Astrocyte (in vitro differentiated cells and primary cell): ENCODE results near the gene VAX1. TPM values are rescaled to one million over a fixed set of nuclear protein-coding genes. Genes with fewer than 3 reads are reported as not detected.
"Not testable (repeated sequence)": the region's sequence is repeated elsewhere in the genome, so short reads cannot be mapped to it uniquely, and the experiment has no call there.

Source experiments
- DNase-seq: peaks from one replicate; pipeline ENCODE4 v3.0.0-alpha.2; 2010; ENCODE audit warnings: low read depth
- FAIRE-seq: peaks from 2 replicates; lab custom pipeline; 2011; peaks lifted over from hg19 to GRCh38; lab: Jason Lieb, UNC
- H2AFZ ChIP-seq: 2 replicates; pipeline ENCODE4 v1.6.0; 2012; ENCODE audit warnings: low read depth, low read length, inconsistent platforms
- H3K27ac ChIP-seq: 2 replicates; pipeline ENCODE4 v1.5.1; 2011; ENCODE audit warnings: low read depth, low read length, inconsistent platforms
- H3K27me3 ChIP-seq: 2 replicates; pipeline ENCODE4 v1.6.0; 2011; ENCODE audit warnings: low read length, inconsistent platforms; ENCODE audit not compliant: insufficient read depth
- H3K36me3 ChIP-seq: 2 replicates; pipeline ENCODE4 v1.5.1; 2011; ENCODE audit warnings: low read length, inconsistent platforms; ENCODE audit not compliant: insufficient read depth
- H3K4me1 ChIP-seq: 2 replicates; pipeline ENCODE4 v1.5.1; 2011; ENCODE audit warnings: low read length, inconsistent platforms; ENCODE audit not compliant: insufficient read depth
- H3K4me2 ChIP-seq: 2 replicates; pipeline ENCODE4 v1.6.0; 2012; ENCODE audit warnings: low read length, inconsistent platforms
- H3K4me3 ChIP-seq: 2 replicates; pipeline ENCODE4 v1.5.1; 2011; ENCODE audit warnings: low read depth, mild to moderate bottlenecking, low read length, inconsistent platforms; ENCODE audit not compliant: insufficient read depth
- H3K79me2 ChIP-seq: 2 replicates; pipeline ENCODE4 v1.6.0; 2012; ENCODE audit warnings: mild to moderate bottlenecking, low read length, inconsistent platforms; ENCODE audit not compliant: insufficient read depth
- H3K9ac ChIP-seq: 2 replicates; pipeline ENCODE4 v1.6.0; 2012; ENCODE audit warnings: mild to moderate bottlenecking, low read length, inconsistent platforms
- H3K9me3 ChIP-seq: 2 replicates; pipeline ENCODE4 v1.5.1; 2012; ENCODE audit warnings: low read depth, mild to moderate bottlenecking, low read length, inconsistent platforms; ENCODE audit not compliant: insufficient read depth
- H4K20me1 ChIP-seq: 2 replicates; pipeline ENCODE4 v1.6.0; 2012; ENCODE audit warnings: low read length, inconsistent platforms; ENCODE audit not compliant: insufficient read depth
- H3K27ac Mint-ChIP-seq: one replicate; pipeline ENCODE4 v1.8.0; 2021; ENCODE audit warnings: mild to moderate bottlenecking, mixed read lengths; ENCODE audit not compliant: unreplicated experiment
- H3K27me3 Mint-ChIP-seq: one replicate; pipeline ENCODE4 v1.8.0; 2021; ENCODE audit warnings: low read depth, mixed read lengths; ENCODE audit not compliant: unreplicated experiment
- H3K36me3 Mint-ChIP-seq: one replicate; pipeline ENCODE4 v1.8.0; 2021; ENCODE audit warnings: low read depth, mixed read lengths; ENCODE audit not compliant: unreplicated experiment
- H3K4me1 Mint-ChIP-seq: one replicate; pipeline ENCODE4 v1.8.0; 2021; ENCODE audit warnings: low read depth, mixed read lengths; ENCODE audit not compliant: unreplicated experiment
- H3K4me3 Mint-ChIP-seq: one replicate; pipeline ENCODE4 v1.8.0; 2021; ENCODE audit warnings: mild to moderate bottlenecking, moderate library complexity, mixed read lengths; ENCODE audit not compliant: unreplicated experiment
- H3K9me3 Mint-ChIP-seq: one replicate; pipeline ENCODE4 v1.8.0; 2021; ENCODE audit warnings: mild to moderate bottlenecking, mixed read lengths; ENCODE audit not compliant: unreplicated experiment
- CTCF ChIP-seq: IDR thresholded peaks from 2 replicates; pipeline ENCODE4 v1.5.1; 2011; ENCODE audit warnings: low read depth, mild to moderate bottlenecking, inconsistent platforms, low read length, moderate library complexity; ENCODE audit not compliant: insufficient read depth
- EZH2 ChIP-seq: IDR thresholded peaks from 2 replicates; pipeline ENCODE4 v1.6.1; 2012; ENCODE audit warnings: mild to moderate bottlenecking, low read length, inconsistent platforms; ENCODE audit not compliant: insufficient read depth
- microRNA-seq: library from miRNA; unstranded; fragments of <30 nt; microRNA quantifications from one replicate; pipeline ENCODE4 v1.2.0, GENCODE V29; 2020
- total RNA-seq: library from RNA; stranded (reverse); gene quantifications from 2 replicates; pipeline ENCODE4 v1.2.1, GENCODE V29; 2021

Gene VAX1
- total RNA-seq, 1 donor from 2014 or later = 0.34 TPM

GRCh38 chr10:117086546-117086945 is 51.5 kb downstream of the VAX1 start:
- Histone ChIP-seq H3K27me3 (no peaks in the 10 kb centered on the region), H3K36me3 (no peaks in the 10 kb centered on the region), H2AFZ (no peak overlapping the region), H3K79me2 (no peaks in the 10 kb centered on the region), H3K4me1 (no peaks in the 10 kb centered on the region), H3K9ac (no peak overlapping the region), H3K27ac (no peak overlapping the region), H3K4me2 (no peak overlapping the region), H3K9me3 (no peaks in the 10 kb centered on the region), H3K4me3 (no peak overlapping the region), H4K20me1 (no peaks in the 10 kb centered on the region)
- peaks cover 1% of the 10 kb centered on the region for H3K4me1 Mint-ChIP-seq
- DNase-seq (no peak), FAIRE-seq (no peak)
- no peaks in the 10 kb centered on the region for H3K27me3 Mint-ChIP-seq
- no peaks in the 10 kb centered on the region for H3K9me3 Mint-ChIP-seq
- no peaks in the 10 kb centered on the region for H3K36me3 Mint-ChIP-seq
- no peak overlapping the region for H3K4me3 Mint-ChIP-seq
- H3K27ac Mint-ChIP-seq = no peak overlapping the region
- TF ChIP-seq EZH2 = no peak
- TF ChIP-seq CTCF = no peak

- H3K27me3 Mint-ChIP-seq, DNase-seq, H3K9me3 Mint-ChIP-seq, FAIRE-seq, H3K4me2 ChIP-seq, H3K4me3 ChIP-seq, H3K4me3 Mint-ChIP-seq, H3K79me2 ChIP-seq, H3K27ac ChIP-seq, H3K36me3 Mint-ChIP-seq, H4K20me1 ChIP-seq, H2AFZ ChIP-seq, H3K9ac ChIP-seq, H3K36me3 ChIP-seq, H3K9me3 ChIP-seq, H3K27ac Mint-ChIP-seq, H3K4me1 ChIP-seq, H3K4me1 Mint-ChIP-seq, H3K27me3 ChIP-seq: not testable (repeated sequence)
Measured at GRCh38 chr10:117084421-117085246, 53.4 kb downstream of the VAX1 start.

Small RNA genes lying within 50 kb of the gene (microRNA-seq; reads per million reads assigned to microRNA genes)
- gene MIR3663 = not detected

Other genes with a start within 250 kb of the VAX1 start
- gene SHTN1, start 133.1 kb downstream of the VAX1 start, total RNA-seq = 25.3 and 32.7 TPM in 2 replicates
- gene KCNK18, start 59.2 kb upstream of the VAX1 start, total RNA-seq = not detected in 2 replicates
- gene SLC18A2, start 102.8 kb upstream of the VAX1 start, total RNA-seq = 0.07 TPM in 1 of 2 replicates, not detected in the other
- 29.2 and 31.3 TPM in 2 replicates for gene PDZD8, start 237.2 kb upstream of the VAX1 start, total RNA-seq